Activated T-helper 9 cell treated with anti-CD3 and anti-CD28 coated beads, Interleukin-2, amount 50 U/mL, for 16 hours (primary cell): ENCODE measurements around the gene FBXL22.

Source experiments
- DNase-seq: peaks from one replicate; pipeline ENCODE4 v3.0.0-alpha.2; 2020; ENCODE audit warnings: low read depth

FBXL22 gene

DNA sequence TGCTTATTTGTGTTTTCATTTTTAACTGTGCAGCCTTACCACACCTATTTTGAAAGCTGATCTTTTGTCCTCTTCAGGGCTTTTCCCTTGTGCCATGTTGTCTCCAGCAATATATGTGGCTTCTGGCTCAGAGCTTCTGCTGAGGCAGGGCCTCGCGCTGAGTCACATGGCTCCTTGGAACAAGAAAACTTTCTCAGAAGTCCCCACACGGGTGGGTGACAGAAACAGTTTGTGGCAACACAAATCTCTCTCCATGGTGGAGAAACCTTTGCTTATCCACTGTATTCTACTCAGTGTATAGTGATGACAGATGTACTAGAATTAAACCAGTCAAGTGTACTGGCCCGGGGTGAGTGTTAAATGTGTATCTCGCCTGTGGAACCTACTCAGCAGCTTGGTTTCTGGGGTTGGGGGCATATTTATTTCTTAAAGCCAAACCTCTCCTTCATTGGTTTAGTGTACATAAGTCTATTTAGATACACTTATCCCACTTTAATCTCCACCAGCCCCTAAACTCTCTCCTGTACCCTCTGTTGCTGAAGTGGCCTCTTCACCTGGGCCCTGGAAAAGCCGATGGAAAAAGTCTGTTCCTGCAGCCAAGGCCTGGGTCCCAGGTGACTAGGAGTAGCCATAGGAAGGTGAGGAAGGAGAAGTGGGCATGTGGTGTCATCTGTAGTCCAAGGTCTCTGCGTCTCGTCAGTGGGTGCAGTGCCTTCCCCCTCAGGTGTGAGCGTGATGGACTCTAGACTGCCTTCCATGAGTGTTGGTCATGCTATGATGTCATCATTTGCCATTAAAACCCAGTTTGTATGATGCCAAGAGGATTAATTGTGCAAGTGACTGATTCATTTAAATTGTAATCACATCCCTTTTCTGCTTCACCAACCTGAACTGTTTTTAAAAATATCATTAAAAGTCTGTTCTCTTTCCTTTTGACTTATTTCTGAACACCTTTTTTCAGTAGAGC is 3.2 kb upstream of the FBXL22 start:
- DNase-seq, result no peak

- no peak for DNase-seq
These were observed 2.1 kb upstream of the FBXL22 start for GRCh38 chr15:63595065-63595464.

- DNase-seq, result no peak
These were observed 1.5 kb upstream of the FBXL22 start for GRCh38 chr15:63595688-63596087.

DNA sequence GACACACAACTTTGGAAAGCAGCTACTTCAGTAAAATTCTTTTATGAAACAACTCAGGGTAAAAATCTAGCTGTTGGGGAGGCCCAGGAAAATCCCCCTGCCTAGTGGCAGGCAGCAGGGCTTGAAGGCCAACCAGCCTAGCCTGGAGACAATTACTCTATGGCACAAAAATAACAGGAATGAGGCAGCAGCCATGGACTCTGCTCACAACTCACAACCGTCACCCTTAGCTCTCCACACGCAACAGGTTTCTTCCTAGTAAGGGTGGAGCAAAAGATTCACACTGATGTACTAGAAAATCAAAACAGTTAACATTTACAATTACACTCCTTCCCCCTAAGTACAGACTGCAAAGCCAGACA is 530 bp upstream of the FBXL22 start:
- DNase-seq, result no peak

DNA sequence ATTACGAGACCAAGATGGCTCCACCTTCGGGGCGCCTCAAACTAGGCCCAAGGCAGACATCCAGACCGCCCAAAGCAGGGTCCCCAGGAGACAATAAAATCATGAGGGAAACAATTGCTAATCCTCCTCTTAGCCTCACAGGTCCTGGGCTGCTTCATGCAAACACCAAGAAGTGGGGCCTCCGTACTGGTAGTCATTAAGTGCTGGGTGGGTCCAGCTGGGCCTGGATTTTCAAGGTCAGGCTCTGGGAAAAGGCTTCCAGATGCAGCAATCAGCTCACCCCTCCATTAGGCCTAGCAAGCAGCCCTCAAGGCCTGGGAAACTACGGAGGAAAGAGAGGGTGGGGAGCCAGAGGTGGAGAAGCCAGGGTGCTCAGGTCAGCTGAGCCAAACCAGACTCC is 634 bp downstream of the FBXL22 start:
- no peak for DNase-seq

- DNase-seq, result no peak
These were observed 1.6 kb downstream of the FBXL22 start for GRCh38 chr15:63598473-63599400.

- DNase-seq, result peak; percentile 11
These were observed 2.3 kb downstream of the FBXL22 start for GRCh38 chr15:63599401-63600000.

DNA sequence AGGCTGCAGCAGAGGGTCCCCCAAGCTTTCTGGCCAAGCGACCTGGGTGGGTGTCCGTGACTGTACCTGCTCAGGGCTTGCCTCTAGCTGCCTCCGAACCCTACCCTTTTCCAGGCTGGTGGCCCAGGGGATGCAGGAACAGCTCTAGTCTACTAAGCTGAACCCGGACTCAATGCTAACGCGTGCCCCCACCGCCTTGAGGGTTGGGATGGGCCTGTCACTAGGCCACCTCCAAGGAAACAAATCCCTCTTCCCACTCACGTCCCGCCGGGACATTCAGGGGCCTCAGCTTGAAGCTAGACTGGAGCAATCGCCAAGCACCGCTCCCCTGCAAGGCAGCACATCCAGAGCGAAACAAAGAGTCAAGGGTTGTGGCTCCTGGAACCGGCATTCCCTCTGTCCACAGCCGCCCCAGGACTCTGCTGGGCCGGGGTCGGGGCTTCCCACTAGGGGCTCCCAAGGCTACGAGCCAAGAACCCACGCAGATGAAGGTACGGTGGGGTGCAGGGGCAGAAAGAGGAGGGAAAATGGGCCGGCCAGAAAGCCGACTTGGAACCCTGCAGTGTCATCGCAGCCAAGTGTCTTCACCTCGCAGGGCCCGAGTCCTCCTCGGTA is 2.9 kb downstream of the FBXL22 start:
- no peak for DNase-seq

DNA sequence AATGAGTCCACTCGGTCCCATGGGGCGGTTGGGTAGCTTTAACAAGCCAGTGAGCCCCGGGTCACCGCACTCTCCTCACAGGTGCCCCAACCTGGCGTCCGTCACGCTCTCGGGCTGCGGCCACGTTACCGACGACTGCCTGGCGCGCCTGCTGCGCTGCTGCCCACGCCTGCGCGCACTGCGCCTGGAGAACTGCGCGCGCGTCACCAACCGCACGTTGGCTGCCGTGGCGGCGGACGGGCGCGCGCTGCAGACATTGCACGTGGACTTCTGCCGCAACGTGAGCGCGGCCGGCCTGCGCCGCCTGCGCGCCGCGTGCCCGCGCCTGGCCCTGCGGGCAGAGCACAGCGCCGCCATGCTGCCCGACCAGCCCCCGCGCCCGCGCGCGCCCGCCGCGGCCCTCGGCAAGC is 3.4 kb downstream of the FBXL22 start:
- peak; percentile 88 for DNase-seq

- peak; percentile 58 for DNase-seq
These were observed 4.0 kb downstream of the FBXL22 start for GRCh38 chr15:63601026-63601703.

DNA sequence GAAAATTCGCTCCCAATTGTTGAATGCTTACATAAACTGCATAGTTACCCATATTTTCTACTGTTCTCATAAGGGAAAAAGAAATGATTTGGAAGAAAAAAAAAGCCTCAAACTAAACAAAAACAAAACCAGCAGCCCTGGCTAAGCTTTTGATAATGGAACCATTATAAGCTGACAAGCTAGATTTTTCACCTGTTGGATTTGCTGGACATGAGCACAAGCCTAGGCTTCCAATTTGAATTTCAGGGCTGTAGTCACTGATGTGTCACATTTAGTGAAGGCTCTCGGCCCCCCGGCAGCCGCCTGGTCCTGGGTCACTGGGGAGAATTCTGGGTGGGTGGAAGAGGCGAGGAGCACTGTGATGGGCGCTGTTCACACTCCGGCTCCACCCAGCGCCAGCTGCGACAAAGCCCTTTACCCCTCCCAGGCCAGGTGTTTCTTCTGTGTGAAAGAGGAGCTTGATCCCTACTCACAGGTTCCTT is 4.6 kb downstream of the FBXL22 start:
- no peak for DNase-seq

GRCh38 chr15:63602595-63602994 is 5.4 kb downstream of the FBXL22 start:
- no peak for DNase-seq

DNA sequence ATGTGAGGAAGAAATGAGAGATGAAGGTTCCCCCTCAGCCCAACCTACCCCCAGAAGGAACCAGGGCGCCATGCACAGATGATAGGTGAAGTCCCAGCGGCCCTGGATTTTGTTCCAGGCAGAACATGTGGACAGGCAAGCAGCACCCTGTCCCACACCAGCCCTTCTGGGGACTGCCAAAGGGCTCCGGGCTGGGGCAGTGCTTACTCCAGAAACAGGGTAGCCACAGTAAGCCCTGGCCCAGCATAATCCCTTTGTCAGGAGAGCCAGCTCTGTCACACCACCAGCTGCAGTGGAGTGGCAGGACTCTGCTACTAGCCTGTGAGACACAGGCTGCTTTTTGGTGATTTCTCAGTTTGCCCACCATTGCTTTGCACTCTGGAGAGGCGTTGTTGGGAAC is 6.3 kb downstream of the FBXL22 start:
- DNase-seq, result no peak

DNA sequence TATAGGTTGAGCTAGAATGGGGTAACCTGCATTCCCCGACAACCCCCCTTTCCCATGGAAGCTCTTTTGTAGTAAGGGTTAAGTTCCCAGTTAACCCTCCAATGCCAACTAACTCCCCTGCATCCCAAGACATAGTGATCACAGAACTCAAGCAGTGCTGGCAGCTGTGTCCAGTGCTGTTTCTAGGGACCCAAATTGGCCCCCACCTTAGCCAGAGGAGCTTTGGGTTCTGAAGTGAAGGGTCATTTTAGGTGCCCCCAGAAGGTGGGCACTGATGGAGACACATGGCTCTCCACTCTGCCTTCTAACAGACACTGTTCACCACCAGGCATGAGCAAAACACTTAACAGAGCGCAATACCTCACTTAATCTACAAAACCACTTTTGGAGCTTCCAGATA is 7.1 kb downstream of the FBXL22 start:
- DNase-seq, result no peak

GRCh38 chr15:63605036-63605435 is 7.8 kb downstream of the FBXL22 start:
- DNase-seq, result no peak

- peak; percentile 22 for DNase-seq
These were observed 8.6 kb downstream of the FBXL22 start for GRCh38 chr15:63605816-63606215.

DNA sequence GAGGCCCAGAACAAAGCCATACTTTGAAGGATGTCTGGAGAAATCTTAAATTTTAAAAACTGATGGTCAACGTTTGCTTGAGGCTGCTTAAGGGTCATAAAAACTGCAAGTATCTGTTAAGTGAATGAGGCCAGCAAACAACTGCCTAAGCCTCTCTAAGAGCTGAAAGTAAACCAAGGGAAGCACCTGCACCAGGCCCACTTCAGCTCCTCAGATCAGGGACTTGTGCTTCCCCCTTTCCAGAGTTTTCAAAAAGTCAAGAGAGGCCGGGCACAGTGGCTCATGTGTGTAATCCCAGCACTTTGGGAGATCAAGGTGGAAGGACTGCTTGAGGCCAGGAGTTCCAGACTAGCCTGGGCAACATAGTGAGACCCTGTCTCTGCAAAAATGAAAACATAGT is 9.1 kb downstream of the FBXL22 start:
- DNase-seq, result no peak

DNA sequence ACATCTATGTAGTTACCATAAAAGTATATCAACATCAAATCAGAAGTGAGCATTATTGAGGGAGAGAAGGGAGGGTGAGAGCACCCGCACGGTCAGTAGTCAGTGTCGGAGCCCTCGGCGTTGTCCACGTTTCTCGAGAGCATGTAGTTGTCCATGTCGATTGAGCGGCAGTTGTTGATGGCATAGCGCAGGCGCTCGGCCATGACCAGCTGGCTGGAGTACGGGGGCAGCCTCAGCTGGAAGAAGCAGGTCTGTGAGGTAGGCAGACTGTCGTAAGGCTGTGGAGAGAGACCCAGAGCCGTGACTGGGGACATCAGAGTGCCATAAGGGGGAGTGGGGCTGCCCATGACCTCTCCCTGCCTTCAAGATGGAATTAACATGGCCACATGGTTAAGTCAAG is 11.8 kb downstream of the FBXL22 start:
- DNase-seq, result no peak

GRCh38 chr15:63609448-63609847 is 12.3 kb downstream of the FBXL22 start:
- DNase-seq, result no peak

GRCh38 chr15:63610209-63610841 is 13.1 kb downstream of the FBXL22 start:
- DNase-seq, result peak; percentile 53

DNA sequence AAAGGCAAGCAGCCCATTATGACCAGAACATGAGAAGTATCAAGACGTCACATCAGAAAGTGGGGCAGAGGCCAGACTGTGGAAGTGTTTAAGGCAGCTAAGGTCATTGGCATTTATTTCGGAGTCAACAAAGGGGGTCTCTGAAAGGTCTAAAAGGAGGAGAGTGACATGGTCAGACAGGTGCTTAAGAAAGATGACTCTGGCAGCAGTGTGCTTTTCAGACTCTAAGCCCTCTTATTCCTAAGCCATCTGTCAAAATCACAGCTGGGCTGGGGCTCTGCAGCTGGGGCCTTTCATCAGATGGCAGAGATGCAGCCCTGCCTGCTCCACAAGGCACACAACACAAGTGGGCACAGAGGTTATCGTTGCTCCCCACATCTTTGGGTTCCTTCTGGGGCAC is 14.0 kb downstream of the FBXL22 start:
- no peak for DNase-seq
